GM18505 (cell line): ENCODE results near the gene IGF1R.

Experiments used
- ATAC-seq: cut with Tn5 transposase; IDR thresholded peaks from one replicate; pipeline ENCODE4 v1.9.1; 2021; ENCODE audit not compliant: unreplicated experiment
- POLR2A ChIP-seq: IDR thresholded peaks from 4 replicates; pipeline ENCODE4 v1.6.1; 2011; ENCODE audit warnings: borderline replicate concordance; ENCODE audit not compliant: insufficient read depth, insufficient read length; ENCODE audit errors: extremely low read depth

IGF1R gene

GRCh38 chr15:98878862-98879261, 230.5 kb downstream of the IGF1R start:
- ATAC-seq, result no peak

DNA sequence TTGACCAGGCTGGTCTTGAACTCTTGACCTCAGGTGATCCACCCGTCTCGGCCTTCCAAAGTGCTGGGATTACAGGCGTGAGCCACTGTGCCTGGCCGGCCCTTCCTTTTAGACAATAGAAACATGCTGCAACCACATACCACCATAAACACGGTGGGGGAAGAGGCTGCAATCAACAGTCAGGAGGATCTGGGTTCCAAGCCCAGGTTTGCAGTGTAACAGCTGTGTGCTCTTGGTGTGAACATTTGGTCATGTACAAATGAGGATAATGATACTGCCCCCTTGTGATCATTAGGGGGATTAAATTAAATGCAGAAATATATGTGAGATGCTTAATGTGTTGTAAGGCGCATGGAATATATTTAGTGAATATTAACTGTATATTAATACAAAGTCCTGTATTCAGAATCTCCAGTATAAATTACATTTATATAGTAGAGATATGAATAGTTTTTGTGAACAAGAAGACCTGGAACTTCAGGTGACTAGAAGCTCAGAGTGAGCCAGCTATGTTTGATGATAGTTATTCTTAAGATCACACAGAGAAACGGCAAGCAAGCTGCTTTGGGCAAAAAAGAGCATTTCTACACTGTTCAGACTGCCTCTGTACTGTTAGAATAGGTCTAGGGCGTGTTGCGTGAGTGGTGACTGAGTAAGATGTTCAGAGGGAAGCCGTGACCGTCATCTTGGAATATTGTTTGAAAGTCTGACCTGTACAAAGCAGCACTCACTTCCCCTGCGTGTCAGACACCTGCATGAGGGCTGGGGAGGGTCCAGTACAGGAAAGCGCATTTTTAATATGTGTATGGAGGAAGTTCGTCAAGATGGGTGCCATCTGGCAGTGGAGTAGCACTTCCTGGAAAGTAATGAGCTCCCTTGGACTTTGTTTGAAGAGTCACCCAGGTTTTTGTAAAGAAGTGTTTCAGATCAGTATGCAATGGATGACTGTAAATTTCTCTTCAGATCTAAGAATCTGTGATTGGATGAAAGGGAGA, 233.5 kb downstream of the IGF1R start:
- TF ChIP-seq POLR2A, result no peak
- ATAC-seq, result no peak

More at GRCh38 chr15:98878862-98879261, 230.5 kb downstream of the IGF1R start:
- no peak for TF ChIP-seq POLR2A

- no peak for ATAC-seq
- no peak for TF ChIP-seq POLR2A
Measured at GRCh38 chr15:98883478-98883877, 235.1 kb downstream of the IGF1R start.

GRCh38 chr15:98884894-98885293, 236.6 kb downstream of the IGF1R start:
- ATAC-seq, result no peak
- TF ChIP-seq POLR2A, result no peak

DNA sequence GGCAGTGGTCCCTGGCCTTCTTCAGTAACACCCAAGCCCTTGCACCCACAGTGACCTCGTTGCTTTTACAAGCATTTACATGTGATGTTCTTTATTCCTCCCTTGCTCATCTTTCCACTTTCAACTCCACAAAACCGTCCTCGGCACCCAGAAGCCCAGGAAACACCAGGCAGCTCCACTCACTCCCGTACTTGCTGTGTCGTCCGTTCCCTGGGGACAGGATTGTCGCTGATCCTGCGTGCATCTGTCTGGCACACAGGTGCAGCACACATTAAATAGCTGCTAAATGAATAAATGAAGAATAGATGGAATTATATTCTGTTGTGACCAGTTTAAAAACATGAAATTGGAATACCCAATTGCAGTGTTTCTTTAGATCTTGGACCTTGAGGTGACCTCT, 239.6 kb downstream of the IGF1R start:
- ATAC-seq, result no peak
- TF ChIP-seq POLR2A, result no peak

DNA sequence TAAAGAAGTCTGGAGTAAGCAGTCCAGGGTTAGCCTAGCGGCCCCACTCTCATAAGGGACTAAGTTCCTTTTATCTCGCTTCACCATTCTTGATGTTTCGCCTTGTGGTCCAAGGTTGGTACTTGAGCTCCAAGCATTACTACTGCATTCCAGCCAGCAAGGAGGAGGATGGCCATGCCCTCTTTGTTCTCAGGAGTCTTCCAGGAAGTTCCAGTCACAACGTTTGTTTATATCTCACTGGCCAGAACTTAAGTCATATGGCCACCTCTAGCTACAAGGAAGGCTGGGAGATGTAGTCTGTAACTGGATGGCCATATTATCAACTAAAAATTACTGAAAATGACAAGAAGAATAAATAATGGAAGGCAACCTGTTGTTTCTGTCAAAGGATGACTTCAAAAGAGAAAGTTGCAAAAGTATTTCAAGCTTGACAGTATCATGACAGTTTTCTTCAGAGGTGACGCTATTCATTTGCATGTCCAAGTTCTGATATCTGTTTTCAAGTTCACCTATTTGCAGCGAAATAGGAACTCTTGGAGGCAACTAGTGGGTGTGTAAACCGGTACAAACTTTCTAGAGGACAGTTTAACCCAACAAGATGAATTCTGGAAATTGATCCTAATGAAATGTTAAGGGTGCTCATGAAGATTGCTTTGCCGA, 240.6 kb downstream of the IGF1R start:
- no peak for TF ChIP-seq POLR2A
- no peak for ATAC-seq

DNA sequence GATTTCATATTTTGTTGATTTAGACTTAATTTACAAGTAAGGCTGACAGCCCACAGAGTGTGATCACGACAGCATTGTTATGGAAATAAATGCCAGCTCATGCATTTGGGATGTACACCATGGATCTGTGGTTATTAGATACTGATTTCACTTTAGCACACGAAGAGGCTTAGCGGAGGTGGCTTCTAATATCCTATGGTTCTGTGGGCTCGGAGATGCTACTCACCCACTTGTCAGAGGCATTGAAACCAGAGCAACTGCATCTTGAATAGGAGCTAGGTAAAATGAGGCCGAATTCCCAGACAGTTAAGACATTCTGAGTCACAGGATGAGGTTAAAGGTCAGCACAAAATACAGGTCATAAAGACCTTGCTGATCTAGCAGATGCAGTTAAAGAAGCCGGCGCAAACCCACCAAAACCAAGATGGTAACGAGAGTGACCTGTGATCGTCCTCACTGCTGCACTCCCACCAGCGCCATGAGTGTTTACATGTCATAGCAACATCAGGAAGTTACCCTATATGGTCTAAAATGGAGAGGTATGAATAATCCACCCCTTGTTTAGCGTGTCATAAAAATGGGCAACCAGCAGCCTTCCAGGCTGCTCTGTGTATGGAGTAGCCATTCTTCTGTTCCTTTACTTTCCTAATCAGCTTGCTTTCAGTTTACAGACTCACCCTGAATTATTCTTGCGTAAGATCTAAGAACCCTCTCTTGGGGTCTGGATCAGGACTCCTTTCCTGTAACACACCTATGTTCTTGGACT, 241.8 kb downstream of the IGF1R start:
- TF ChIP-seq POLR2A, result no peak
- no peak for ATAC-seq

DNA sequence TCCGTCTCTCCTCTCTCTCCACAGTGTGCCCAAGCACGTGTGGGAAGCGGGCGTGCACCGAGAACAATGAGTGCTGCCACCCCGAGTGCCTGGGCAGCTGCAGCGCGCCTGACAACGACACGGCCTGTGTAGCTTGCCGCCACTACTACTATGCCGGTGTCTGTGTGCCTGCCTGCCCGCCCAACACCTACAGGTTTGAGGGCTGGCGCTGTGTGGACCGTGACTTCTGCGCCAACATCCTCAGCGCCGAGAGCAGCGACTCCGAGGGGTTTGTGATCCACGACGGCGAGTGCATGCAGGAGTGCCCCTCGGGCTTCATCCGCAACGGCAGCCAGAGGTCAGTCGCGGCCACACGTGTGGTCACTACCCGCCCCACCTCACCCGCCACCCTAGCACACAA, 243.0 kb downstream of the IGF1R start:
- ATAC-seq, result no peak
- no peak for TF ChIP-seq POLR2A

- no peak for TF ChIP-seq POLR2A
- no peak for ATAC-seq
Measured at GRCh38 chr15:98893401-98893800, 245.1 kb downstream of the IGF1R start.

GRCh38 chr15:98894312-98894711, 246.0 kb downstream of the IGF1R start:
- no peak for TF ChIP-seq POLR2A

DNA sequence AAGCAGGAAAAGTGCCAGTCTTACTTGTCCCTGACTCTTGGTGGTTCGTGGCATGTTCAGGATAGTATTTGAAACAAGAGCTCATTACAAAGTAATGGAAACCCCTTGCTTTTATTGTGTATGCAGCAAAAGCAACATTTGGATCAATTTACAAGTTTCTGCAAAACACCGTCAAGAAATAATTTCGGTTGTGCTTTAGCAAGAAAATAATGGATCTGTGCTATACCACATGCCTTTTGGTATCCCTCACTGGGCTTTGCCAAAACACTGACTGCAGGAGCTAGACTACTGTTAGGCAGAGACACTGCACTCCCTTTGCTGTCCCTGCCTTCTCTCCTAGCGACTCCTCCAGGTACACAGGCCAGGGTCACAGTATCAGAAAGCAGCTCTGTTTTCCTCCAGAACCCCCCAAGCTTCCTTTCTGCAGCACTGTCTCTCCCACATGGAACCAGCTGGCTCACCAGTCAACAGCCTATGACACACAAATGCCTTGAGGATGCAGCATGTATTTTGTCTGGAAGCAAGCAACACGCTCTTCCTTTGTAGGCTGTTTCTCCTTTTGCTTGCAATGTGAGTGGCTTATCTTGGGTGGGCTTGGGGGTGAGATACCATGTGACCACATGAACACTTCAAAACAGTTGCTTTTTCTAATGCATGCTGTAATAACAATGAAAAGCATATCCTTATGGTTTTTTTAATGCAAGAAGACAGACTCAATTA, 247.8 kb downstream of the IGF1R start:
- ATAC-seq, result no peak

More at GRCh38 chr15:98894312-98894711, 246.0 kb downstream of the IGF1R start:
- ATAC-seq, result no peak

DNA sequence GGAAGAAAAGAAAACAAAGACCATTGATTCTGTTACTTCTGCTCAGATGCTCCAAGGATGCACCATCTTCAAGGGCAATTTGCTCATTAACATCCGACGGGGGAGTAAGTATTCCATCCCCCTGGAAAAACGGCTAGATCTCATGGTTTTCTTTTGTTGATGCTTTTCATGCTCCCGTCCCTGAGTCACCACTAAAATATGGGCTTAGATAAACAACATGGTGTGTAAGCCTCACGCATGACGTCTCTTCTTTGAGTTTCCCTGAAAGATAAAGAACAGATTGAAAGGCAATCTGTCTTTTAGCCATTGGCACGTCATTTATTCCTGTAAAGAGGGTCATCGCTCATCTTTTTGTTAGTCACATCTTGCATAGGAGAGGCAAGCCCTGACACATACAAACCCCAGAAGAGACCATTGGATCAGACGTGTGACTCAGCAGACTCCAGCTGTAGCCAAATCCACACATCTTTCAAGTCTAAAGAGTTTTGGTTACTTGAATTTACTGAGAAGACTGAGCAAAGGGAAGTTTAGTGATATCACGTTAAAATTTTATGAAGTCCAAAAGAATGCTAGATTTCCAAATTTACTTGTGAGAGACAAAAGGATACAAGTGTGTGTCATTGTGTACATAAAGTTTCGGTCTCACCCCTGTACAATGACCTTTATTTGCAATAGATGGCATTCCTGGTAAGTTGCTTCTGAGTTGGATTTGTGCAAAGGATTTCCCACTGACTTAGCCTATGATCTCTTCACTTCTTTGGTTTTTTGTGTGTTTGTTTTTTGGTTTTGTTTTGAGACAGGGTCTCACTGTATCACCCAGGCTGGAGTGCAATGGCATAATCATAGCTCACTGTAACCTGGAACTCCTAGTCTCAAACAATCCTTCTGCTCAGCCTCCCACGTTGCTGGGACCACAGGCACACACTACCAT, 248.7 kb downstream of the IGF1R start:
- ATAC-seq, result no peak

More for the DNA sequence above, 247.8 kb downstream of the IGF1R start:
- TF ChIP-seq POLR2A, result no peak

DNA sequence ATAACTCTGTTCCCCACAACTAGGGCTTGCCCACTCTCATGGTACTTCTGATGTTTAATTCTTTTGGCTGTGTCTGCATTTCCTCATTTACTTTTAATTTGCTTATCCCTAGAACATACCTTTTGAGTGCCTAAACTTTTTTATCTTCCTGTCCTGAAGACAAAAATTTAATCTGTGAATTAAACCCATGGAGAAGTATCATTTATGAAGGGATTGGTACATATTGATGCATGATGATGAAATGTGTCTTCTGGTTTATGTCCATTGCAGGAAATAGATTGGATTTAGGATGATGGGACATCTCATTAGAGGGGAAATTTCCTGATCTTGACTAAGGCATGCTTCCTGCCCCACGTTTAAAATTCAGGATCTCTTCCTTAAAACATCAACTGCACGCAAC, 249.8 kb downstream of the IGF1R start:
- TF ChIP-seq POLR2A, result no peak
- no peak for ATAC-seq

More for the DNA sequence above, 248.7 kb downstream of the IGF1R start:
- TF ChIP-seq POLR2A, result no peak
